Measurements from ENCODE around the gene SLC10A1. TPM values are rescaled to one million over a fixed set of nuclear protein-coding genes. Genes with fewer than 3 reads are reported as not detected.

The SLC10A1 gene
- total and polyA plus RNA-seq, 4 donors = 1.1 to 77.3 (median 60.3) TPM

GRCh38 chr14:69760810-69761209, 36.2 kb downstream of the SLC10A1 start:
- Histone ChIP-seq H3K4me1 (ENCODE audit: control insufficient read depth in 4 of 4, insufficient read depth in 4 of 4, low read length in 3 of 4) (no peaks in the 10 kb centered on the region), H3K9me3 (ENCODE audit: control insufficient read depth in 4 of 4, low read length in 3 of 4) (no peaks in the 10 kb centered on the region), H3K27me3 (ENCODE audit: control insufficient read depth in 4 of 4, insufficient read depth in 4 of 4, low read length in 3 of 4) (no peaks in the 10 kb centered on the region), H3K4me3 (ENCODE audit: low read depth in 1 of 3, low read length in 3 of 3) (no peak overlapping the region), H3K27ac (ENCODE audit: low read depth in 1 of 2, low read length in 2 of 2) (no peak overlapping the region), H3K9ac (ENCODE audit: low read depth in 1 of 2, low read length in 2 of 2) (no peak overlapping the region), H3K36me3 (ENCODE audit: control insufficient read depth in 4 of 4, insufficient read depth in 3 of 4, low read depth in 1 of 4, low read length in 3 of 4) (no peaks in the 10 kb centered on the region)
- no peak for TF ChIP-seq JUND (IDR thresholded peaks at IDR 0.05)
- TF ChIP-seq TAF1 (conservative IDR thresholded peaks at IDR 0.05) = no peak
- no peak for TF ChIP-seq ZBTB33 (IDR thresholded peaks at IDR 0.05)
- TF ChIP-seq RAD21 (IDR thresholded peaks at IDR 0.05) = no peak
- no peak for TF ChIP-seq RXRA (IDR thresholded peaks at IDR 0.05)
- TF ChIP-seq, protein P1, sequence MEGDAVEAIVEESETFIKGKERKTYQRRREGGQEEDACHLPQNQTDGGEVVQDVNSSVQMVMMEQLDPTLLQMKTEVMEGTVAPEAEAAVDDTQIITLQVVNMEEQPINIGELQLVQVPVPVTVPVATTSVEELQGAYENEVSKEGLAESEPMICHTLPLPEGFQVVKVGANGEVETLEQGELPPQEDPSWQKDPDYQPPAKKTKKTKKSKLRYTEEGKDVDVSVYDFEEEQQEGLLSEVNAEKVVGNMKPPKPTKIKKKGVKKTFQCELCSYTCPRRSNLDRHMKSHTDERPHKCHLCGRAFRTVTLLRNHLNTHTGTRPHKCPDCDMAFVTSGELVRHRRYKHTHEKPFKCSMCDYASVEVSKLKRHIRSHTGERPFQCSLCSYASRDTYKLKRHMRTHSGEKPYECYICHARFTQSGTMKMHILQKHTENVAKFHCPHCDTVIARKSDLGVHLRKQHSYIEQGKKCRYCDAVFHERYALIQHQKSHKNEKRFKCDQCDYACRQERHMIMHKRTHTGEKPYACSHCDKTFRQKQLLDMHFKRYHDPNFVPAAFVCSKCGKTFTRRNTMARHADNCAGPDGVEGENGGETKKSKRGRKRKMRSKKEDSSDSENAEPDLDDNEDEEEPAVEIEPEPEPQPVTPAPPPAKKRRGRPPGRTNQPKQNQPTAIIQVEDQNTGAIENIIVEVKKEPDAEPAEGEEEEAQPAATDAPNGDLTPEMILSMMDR (IDR thresholded peaks at IDR 0.05; ENCODE audit: low read depth, low read length, missing input control) = no peak
- TF ChIP-seq EGR1 (IDR thresholded peaks at IDR 0.05; ENCODE audit: low read depth in 2 of 2) = no peak
- TF ChIP-seq FOXA2 (IDR thresholded peaks at IDR 0.05) = no peak
- no peak for TF ChIP-seq SP1 (IDR thresholded peaks at IDR 0.05)
- no peak for TF ChIP-seq YY1 (IDR thresholded peaks at IDR 0.05)
- TF ChIP-seq HNF4A (conservative IDR thresholded peaks at IDR 0.05) = no peak
- no peak for TF ChIP-seq HNF4G (IDR thresholded peaks at IDR 0.05)
- no peak for TF ChIP-seq REST (IDR thresholded peaks at IDR 0.05)
- TF ChIP-seq, protein P2, sequence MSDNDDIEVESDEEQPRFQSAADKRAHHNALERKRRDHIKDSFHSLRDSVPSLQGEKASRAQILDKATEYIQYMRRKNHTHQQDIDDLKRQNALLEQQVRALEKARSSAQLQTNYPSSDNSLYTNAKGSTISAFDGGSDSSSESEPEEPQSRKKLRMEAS (IDR thresholded peaks at IDR 0.05) = no peak
- no peak for TF ChIP-seq FOXA1 (IDR thresholded peaks at IDR 0.05)
- no peak for TF ChIP-seq NR2F2 (IDR thresholded peaks at IDR 0.05)
- 80% methylated on average over 1 of the region's 1 CpG for WGBS
- DNase-seq (ENCODE audit: low spot score) = no peak

DNA sequence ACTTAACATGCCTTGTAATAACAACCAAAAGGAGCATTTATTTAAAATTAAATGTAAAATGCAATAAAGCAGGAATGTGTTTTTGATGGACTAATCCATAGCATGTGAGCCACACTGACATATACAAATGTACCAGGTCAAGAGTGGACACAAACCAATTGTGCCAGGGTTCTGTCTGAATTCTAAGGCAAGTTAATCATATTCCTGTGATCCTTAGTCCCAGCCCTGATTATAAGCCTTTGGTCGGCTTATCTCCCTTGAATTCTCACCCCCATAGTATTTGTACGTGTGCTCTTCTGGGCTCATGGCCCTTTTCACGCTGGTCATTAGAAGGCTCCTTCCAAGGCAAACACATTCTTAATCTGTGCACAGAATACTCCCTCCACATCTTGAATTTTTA, 40.7 kb downstream of the SLC10A1 start:
- no peaks in the 10 kb centered on the region for H3K4me1 ChIP-seq (ENCODE audit: control insufficient read depth in 4 of 4, insufficient read depth in 4 of 4, low read length in 3 of 4)
- 96% methylated on average over 3 of the region's 3 CpGs for WGBS
- no peak for DNase-seq (ENCODE audit: low spot score)
- no peak overlapping the region for H3K9ac ChIP-seq (ENCODE audit: low read depth in 1 of 2, low read length in 2 of 2)
- no peaks in the 10 kb centered on the region for H3K36me3 ChIP-seq (ENCODE audit: control insufficient read depth in 4 of 4, insufficient read depth in 3 of 4, low read depth in 1 of 4, low read length in 3 of 4)
- H3K27me3 ChIP-seq (ENCODE audit: control insufficient read depth in 4 of 4, insufficient read depth in 4 of 4, low read length in 3 of 4) = no peaks in the 10 kb centered on the region
- no peaks in the 10 kb centered on the region for H3K9me3 ChIP-seq (ENCODE audit: control insufficient read depth in 4 of 4, low read length in 3 of 4)
- H3K4me3 ChIP-seq (ENCODE audit: low read depth in 1 of 3, low read length in 3 of 3) = no peak overlapping the region
- H3K27ac ChIP-seq (ENCODE audit: low read depth in 1 of 2, low read length in 2 of 2) = no peak overlapping the region
- TF ChIP-seq NR2F2 (IDR thresholded peaks at IDR 0.05) (no peak), HNF4G (IDR thresholded peaks at IDR 0.05) (no peak), YY1 (IDR thresholded peaks at IDR 0.05) (no peak), ZBTB33 (IDR thresholded peaks at IDR 0.05) (no peak), EGR1 (IDR thresholded peaks at IDR 0.05; ENCODE audit: low read depth in 2 of 2) (no peak), ATF3 (IDR thresholded peaks at IDR 0.05) (no peak), SP1 (IDR thresholded peaks at IDR 0.05) (no peak)
- TF ChIP-seq, protein P1 (IDR thresholded peaks at IDR 0.05; ENCODE audit: low read depth, low read length, missing input control) = no peak
